Measurements from ENCODE around the gene CERT1.
A peak's percentile ranks its signal among the peaks of the same experiment; 100 is the strongest.
"Not testable (repeated sequence)": the region's sequence is repeated elsewhere in the genome, so short reads cannot be mapped to it uniquely, and the experiment has no call there.

Gene CERT1

DNA sequence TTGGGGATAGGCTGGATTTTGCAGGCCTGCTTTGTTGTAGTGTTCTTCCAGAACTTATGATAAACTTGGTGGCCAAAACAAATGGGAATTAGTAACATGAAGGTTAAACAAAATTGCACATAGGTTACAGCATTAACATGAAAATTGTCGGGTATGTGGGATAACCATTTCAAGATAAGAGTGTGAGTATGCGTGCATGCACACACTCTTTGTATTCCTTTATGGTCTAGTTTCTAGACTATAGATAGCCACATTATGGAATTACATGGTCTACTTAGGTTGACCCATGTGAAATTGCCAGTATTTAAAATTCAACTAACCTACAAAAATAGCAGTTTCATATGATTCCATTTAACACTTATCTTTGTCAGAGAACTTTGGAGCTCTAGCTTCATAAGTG, 173.0 kb downstream of the CERT1 start:
- TF ChIP-seq, protein P1, sequence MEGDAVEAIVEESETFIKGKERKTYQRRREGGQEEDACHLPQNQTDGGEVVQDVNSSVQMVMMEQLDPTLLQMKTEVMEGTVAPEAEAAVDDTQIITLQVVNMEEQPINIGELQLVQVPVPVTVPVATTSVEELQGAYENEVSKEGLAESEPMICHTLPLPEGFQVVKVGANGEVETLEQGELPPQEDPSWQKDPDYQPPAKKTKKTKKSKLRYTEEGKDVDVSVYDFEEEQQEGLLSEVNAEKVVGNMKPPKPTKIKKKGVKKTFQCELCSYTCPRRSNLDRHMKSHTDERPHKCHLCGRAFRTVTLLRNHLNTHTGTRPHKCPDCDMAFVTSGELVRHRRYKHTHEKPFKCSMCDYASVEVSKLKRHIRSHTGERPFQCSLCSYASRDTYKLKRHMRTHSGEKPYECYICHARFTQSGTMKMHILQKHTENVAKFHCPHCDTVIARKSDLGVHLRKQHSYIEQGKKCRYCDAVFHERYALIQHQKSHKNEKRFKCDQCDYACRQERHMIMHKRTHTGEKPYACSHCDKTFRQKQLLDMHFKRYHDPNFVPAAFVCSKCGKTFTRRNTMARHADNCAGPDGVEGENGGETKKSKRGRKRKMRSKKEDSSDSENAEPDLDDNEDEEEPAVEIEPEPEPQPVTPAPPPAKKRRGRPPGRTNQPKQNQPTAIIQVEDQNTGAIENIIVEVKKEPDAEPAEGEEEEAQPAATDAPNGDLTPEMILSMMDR (conservative IDR thresholded peaks at IDR 0.05) = no peak
- TF ChIP-seq ZFX (IDR thresholded peaks at IDR 0.05) = no peak
- H3K27ac ChIP-seq = no peak overlapping the region

DNA sequence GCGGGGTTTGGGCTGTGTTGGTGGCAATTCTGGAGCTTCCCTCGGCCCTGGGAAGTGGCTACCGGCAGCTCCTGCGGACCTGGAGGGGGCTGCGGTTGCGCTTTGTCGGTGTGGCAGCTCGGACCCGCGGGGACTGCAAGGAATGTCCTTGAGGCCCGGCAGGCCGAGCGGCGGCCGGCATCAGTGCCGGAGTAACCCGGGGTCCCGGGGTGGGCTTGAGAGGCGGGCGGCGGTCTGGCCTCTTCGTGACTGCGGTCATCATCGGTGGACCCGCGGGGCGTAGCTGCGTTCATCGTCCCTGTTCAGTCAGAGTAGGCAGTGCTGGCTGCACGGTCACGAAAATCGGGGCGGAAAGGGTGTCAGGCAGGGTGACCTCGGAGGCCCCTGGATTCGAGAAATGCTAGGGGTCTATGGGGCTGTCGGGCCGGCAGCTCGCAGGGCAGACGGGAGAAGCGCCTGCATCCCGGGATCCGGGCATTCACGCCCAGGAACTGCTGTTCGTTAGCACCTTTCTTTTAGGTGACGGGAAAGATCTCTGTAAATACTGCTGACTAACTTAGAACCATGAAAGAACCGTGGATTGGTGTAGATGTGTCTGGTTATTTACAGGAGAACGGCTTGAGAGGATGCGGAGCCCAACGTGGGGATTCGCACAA, 173.9 kb downstream of the CERT1 start:
- H3K27ac ChIP-seq = peak overlapping the region; percentile 97
- TF ChIP-seq ZFX (IDR thresholded peaks at IDR 0.05) = peak; percentile 29; the same call in 1 of the 2 replicates
- TF ChIP-seq, protein P1 (conservative IDR thresholded peaks at IDR 0.05) = no peak

DNA sequence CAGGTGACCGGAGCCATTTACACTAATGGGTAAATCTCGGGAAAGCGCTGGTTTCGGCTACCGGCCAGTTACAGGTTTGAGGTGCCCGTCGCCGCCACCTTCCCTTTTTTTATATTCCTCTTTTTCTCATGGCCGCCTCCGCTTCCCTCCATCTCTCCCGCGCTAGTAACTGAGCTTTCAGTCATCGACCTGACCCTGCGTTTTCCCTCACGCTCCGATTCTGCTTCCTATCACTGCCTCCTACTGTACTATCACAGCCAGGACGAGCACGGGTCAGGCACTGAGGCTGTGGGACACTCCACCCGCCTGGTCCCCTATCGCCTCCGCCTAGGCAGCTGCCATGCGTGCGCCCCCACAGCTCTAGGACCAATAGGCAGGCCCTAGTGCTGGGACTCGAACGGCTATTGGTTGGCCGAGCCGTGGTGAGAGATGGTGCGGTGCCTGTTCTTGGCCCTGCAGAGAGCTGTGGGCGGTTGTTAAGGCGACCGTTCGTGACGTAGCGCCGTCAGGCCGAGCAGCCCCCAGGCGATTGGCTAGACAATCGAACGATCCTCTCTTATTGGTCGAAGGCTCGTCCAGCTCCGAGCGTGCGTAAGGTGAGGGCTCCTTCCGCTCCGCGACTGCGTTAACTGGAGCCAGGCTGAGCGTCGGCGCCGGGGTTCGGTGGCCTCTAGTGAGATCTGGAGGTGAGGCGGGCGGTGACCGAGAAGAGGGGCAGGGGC, 174.7 kb downstream of the CERT1 start, which contains the start of gene HMGCR:
TSS of gene HMGCR (plus strand) at position 606 of the 722 bp plus-strand sequence. CDS start 5,386 bp downstream, outside the sequence.
- TF ChIP-seq, protein P1 (conservative IDR thresholded peaks at IDR 0.05) = peak; percentile 36
- TF ChIP-seq ZFX (IDR thresholded peaks at IDR 0.05) = no peak
- H3K27ac ChIP-seq = peak within 1 kb of the TSS; percentile 97

DNA sequence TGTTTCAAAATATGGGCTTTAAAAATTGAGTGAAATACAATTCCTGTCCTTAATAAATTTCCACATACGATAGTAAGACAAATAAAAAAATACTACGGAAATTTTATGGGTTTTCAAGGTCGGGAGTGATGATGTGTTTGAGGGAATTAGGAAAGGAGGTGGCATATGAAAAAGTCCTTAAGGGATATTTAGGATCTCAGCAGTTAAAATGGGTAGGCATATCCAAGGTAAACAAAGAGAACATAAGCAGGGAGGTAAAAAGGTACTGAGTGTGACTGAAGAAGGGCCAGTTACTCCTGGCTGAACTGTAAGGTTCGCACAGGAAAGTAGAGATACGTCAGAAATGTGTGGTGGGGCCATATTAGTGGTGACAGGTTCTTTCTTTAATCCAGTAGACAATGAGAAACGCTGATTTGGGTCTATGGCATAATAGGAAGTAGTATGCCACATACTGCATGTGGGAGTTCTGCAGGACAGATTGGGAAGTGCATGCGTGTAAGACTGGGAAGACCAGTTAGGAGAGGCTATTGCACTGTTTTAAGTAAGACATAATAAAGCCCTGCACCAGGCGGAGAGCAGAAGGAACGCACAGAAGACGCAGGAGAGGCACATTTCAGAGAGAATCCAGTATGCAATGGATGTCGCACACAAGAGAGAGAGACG, 175.3 kb downstream of the CERT1 start:
- peak overlapping the region; percentile 97 for H3K27ac ChIP-seq
- TF ChIP-seq, protein P1 (conservative IDR thresholded peaks at IDR 0.05) = peak; percentile 48; the same call in 1 of the 2 replicates
- TF ChIP-seq ZFX (IDR thresholded peaks at IDR 0.05) = no peak

DNA sequence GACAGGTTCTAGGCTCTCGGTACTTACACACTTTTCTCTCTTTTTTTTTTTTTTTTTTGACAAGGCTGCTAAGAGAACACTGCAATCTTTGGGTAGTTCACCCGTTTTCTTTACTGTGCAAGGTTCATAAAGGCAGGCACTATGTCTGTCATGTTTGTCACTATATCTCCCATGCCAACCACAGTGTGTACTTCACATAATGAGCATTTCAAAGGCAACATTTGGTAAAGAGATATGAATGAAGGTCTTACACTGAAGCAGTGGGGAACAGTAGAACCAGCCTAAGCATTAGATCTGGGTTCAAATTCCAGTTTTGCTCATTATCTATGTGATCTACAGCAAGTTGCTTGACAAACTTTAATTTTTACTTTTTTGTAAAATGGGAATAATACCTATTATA, 175.9 kb downstream of the CERT1 start:
- TF ChIP-seq, protein P1 (conservative IDR thresholded peaks at IDR 0.05) = no peak
- H3K27ac ChIP-seq = no peak overlapping the region

DNA sequence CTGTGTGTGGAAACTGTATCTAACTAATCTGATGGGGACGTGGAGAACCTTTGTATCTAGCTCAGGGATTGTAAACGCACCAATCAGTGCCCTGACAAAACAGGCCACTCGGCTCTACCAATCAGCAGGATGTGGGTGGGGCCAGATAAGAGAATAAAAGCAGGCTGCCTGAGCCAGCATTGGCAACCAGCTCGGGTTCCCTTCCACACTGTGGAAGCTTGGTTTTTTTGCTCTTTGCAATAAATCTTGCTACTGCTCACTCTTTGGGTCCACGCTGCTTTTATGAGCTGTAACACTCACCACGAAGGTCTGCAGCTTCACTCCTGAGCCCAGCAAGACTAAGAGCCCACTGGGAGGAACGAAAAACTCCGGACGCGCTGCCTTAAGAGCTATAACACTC, 177.0 kb downstream of the CERT1 start:
- not testable (repeated sequence) for H3K27ac ChIP-seq

DNA sequence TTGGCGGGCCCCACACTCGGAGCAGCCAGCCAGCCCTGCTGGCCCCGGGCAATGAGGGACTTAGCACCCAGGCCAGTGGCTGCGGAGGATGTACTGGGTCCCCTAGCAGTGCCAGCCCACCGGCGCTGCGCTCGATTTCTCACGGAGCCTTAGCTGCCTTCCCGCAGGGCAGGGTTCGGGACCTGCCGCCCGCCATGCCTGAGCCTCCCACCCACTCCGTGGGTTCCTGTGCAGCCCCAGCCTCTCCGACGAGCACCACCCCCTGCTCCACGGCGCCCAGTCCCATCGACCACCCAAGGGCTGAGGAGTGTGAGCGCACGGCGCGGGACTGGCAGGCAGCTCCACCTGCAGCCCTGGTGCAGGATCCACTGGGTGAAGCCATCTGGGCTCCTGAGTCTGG, 177.7 kb downstream of the CERT1 start:
- H3K27ac ChIP-seq = not testable (repeated sequence)
